MM.1S (cell line): ENCODE measurements around the gene TYRO3.

Experiments used
- EZH2phosphoT487 ChIP-seq: fragments of 300-600 bp; sonication (generic); IDR thresholded peaks from 2 replicates; pipeline ENCODE4 v1.6.1; 2018; ENCODE audit warnings: antibody characterized with exemption, low read length
- TF ChIP-seq, protein P1 (sequence below): fragments of 300-600 bp; sonication (generic); IDR thresholded peaks from 2 replicates; pipeline ENCODE4 v1.5.1; 2016; ENCODE audit warnings: antibody characterized with exemption, low read length, mixed read lengths

DNA sequence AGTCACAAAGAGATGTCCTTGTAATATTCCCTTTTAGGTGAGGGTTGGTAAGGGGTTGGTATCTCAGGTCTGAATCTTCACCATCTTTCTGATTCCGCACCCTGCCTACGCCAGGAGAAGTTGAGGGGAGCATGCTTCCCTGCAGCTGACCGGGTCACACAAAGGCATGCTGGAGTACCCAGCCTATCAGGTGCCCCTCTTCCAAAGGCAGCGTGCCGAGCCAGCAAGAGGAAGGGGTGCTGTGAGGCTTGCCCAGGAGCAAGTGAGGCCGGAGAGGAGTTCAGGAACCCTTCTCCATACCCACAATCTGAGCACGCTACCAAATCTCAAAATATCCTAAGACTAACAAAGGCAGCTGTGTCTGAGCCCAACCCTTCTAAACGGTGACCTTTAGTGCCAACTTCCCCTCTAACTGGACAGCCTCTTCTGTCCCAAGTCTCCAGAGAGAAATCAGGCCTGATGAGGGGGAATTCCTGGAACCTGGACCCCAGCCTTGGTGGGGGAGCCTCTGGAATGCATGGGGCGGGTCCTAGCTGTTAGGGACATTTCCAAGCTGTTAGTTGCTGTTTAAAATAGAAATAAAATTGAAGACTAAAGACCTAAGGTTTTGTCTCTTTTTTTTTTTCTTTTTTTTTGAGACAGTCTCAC, 19.8 kb downstream of the TYRO3 start:
- TF ChIP-seq, protein P1, sequence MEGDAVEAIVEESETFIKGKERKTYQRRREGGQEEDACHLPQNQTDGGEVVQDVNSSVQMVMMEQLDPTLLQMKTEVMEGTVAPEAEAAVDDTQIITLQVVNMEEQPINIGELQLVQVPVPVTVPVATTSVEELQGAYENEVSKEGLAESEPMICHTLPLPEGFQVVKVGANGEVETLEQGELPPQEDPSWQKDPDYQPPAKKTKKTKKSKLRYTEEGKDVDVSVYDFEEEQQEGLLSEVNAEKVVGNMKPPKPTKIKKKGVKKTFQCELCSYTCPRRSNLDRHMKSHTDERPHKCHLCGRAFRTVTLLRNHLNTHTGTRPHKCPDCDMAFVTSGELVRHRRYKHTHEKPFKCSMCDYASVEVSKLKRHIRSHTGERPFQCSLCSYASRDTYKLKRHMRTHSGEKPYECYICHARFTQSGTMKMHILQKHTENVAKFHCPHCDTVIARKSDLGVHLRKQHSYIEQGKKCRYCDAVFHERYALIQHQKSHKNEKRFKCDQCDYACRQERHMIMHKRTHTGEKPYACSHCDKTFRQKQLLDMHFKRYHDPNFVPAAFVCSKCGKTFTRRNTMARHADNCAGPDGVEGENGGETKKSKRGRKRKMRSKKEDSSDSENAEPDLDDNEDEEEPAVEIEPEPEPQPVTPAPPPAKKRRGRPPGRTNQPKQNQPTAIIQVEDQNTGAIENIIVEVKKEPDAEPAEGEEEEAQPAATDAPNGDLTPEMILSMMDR: no peak
- no peak for TF ChIP-seq EZH2phosphoT487
